Pancreas (tissue), 10 donors: ENCODE measurements around the gene SPTSSA. TPM values are rescaled to one million over a fixed set of nuclear protein-coding genes. Genes with fewer than 3 reads are reported as not detected.
A peak's percentile ranks its signal among the peaks of the same experiment; 100 is the strongest.
"Not testable (repeated sequence)": the region's sequence is repeated elsewhere in the genome, so short reads cannot be mapped to it uniquely, and the experiment has no call there.

Experiments used
- ATAC-seq, 4 donors: fragments of 200-7000 bp; cut with Tn5 transposase; one replicate each; pipeline versions ENCODE4 v1.8.0 to v1.9.1; 2020; ENCODE audit warnings: mild to moderate bottlenecking in 4 of 4, moderate library complexity in 4 of 4
- DNase-seq, 6 donors: peaks; one replicate each; pipeline ENCODE4 v3.0.0-alpha.2; 2020
- FAIRE-seq: peaks from 2 replicates; lab custom pipeline; 2012; peaks lifted over from hg19 to GRCh38; lab: Jason Lieb, UNC
- H3K27ac ChIP-seq, 4 donors: fragments of 200-600 bp; sonication (generic); 1 replicate in 3 of 4; 2 replicates in 1 of 4; pipeline versions ENCODE4 v1.5.0 to v1.8.0; 2020
- H3K27me3 ChIP-seq, 4 donors: fragments of 200-600 bp; one replicate each; pipeline ENCODE4 v1.8.0; 2021
- H3K36me3 ChIP-seq, 3 donors: fragments of 200-600 bp; sonication (generic) in 1 of 3; one replicate each; pipeline versions ENCODE4 v1.5.0 to v1.8.0; 2020 to 2021
- H3K4me1 ChIP-seq, 3 donors: fragments of 200-600 bp; one replicate each; pipeline ENCODE4 v1.8.0; 2021
- H3K4me3 ChIP-seq, 4 donors: fragments of 200-600 bp; sonication (generic) in 2 of 4; one replicate each; pipeline versions ENCODE4 v1.5.0 to v1.8.0; 2020 to 2021
- H3K9me3 ChIP-seq, 4 donors: fragments of 200-600 bp; one replicate each; pipeline ENCODE4 v1.8.0; 2021
- CTCF ChIP-seq, 4 donors: fragments of 200-600 bp; sonication (generic) in 3 of 4; IDR thresholded peaks; one replicate each; pipeline versions ENCODE4 v1.5.0 to v1.8.0; 2021; ENCODE audit warnings: antibody characterized with exemption in 4 of 4
- WGBS, 2 donors: extraction: QIAGEN DNeasy Blood & Tissue Kit; methylation state at CpG; one replicate each; pipeline ENCODE4 v1.1.7; 2013; 5-methylcytosine and 5-hydroxymethylcytosine counted together
- intact Hi-C, 3 donors: fragments of 100-400 bp; cut with DNase I; formaldehyde crosslinking; loops; one replicate each; pipeline versions ENCODE4 v1.11.1 to v1.14.2; 2022
- polyA plus RNA-seq, 2 donors: library from polyadenylated mRNA; stranded (reverse); fragments of 200-250 nt; gene quantifications; one replicate each; pipeline ENCODE4 v1.2.3, GENCODE V29; 2013
- total RNA-seq, 6 donors: library from RNA; stranded (reverse); fragmentation: NEBNext Ultra II Directional in 4 of 6; extraction: Animal tissue kit (Norgen Biotek cat#: 25700) in 4 of 6; gene quantifications; one replicate each; pipeline versions ENCODE4 v1.2.1 to v1.2.4, GENCODE V29; 2021 to 2023
- donor health status: healthy with polysubstance abuse.
- donor health status: DM: no; HTN: no; CAD: no; lungs with moderate emphysema.
- donor health status: DM: no; HTN: no; CAD: no.
- donor health status: control.
- donor health status: control.
- donor health status: Bipolar disorder and iron deficiency.
- donor health status: DM: yes; HTN: yes; CAD: no.
- donor health status: DM: no; HTN: no; CAD: no.
- donor health status: DM: no; HTN: no; CAD: no.
- donor health status: DM: yes; HTN: yes; CAD: no.

SPTSSA gene
- total and polyA plus RNA-seq, 8 donors = 3.4 to 16.3 (median 8.7) TPM

- intact Hi-C loops = no loop called here
- no peak for ATAC-seq
- FAIRE-seq = no peak
Observed at GRCh38 chr14:34436960-34437728, 24.9 kb downstream of the SPTSSA start.

GRCh38 chr14:34436118-34436905 lies 25.7 kb downstream of the SPTSSA start:
- ATAC-seq (peak in 2 of 4 donors; percentile 13 to 30), FAIRE-seq (no peak), DNase-seq (no peak)
- no peak for TF ChIP-seq CTCF (IDR thresholded peaks at IDR 0.05)
- no peak overlapping the region for H3K27ac ChIP-seq
- H3K4me3 ChIP-seq = no peak overlapping the region
- 38 to 52% methylated on average over 1 of the region's 1 CpG for WGBS, 2 donors
- no peaks in the 10 kb centered on the region for H3K27me3 ChIP-seq
- intact Hi-C loops = no loop called here
- no peaks in the 10 kb centered on the region for H3K36me3 ChIP-seq
- no peaks in the 10 kb centered on the region for H3K9me3 ChIP-seq
- peaks cover 0 to 10% (median 5%) of the 10 kb centered on the region in 3 donors for H3K4me1 ChIP-seq

More at GRCh38 chr14:34436960-34437728, 24.9 kb downstream of the SPTSSA start:
- 90 to 94% methylated on average over 1 of the region's 1 CpG for WGBS, 2 donors
- Histone ChIP-seq H3K36me3 (no peaks in the 10 kb centered on the region), H3K4me1 (peaks cover 0 to 10% (median 5%) of the 10 kb centered on the region in 3 donors), H3K9me3 (no peaks in the 10 kb centered on the region), H3K27me3 (no peaks in the 10 kb centered on the region), H3K4me3 (no peak overlapping the region), H3K27ac (no peak overlapping the region)
- DNase-seq = no peak
- TF ChIP-seq CTCF (IDR thresholded peaks at IDR 0.05) = no peak

- no peak for DNase-seq
- Histone ChIP-seq H3K27me3 (no peaks in the 10 kb centered on the region), H3K9me3 (no peaks in the 10 kb centered on the region), H3K27ac (no peak overlapping the region), H3K4me3 (no peak overlapping the region), H3K36me3 (no peaks in the 10 kb centered on the region), H3K4me1 (peaks cover 0 to 10% (median 5%) of the 10 kb centered on the region in 3 donors)
- no peak for FAIRE-seq
- intact Hi-C loops = no loop called here
- ATAC-seq = no peak
- no peak for TF ChIP-seq CTCF (IDR thresholded peaks at IDR 0.05)
- 94% methylated on average over 2 of the region's 2 CpGs for WGBS, 2 donors
Observed at GRCh38 chr14:34433957-34434356, 28.1 kb downstream of the SPTSSA start.

GRCh38 chr14:34428102-34428466 lies 34.0 kb downstream of the SPTSSA start:
- DNase-seq, H3K27ac ChIP-seq, ATAC-seq, H3K36me3 ChIP-seq, FAIRE-seq, intact Hi-C loops, H3K27me3 ChIP-seq, H3K4me3 ChIP-seq, H3K9me3 ChIP-seq: not testable (repeated sequence)
- WGBS, 2 donors = 85 to 88% methylated on average over 5 of the region's 5 CpGs
- H3K4me1 ChIP-seq = peaks cover 6 to 14% (median 8%) of the 10 kb centered on the region in 3 donors
